CD14-positive monocyte (primary cell): Measurements from ENCODE around the gene MRPS33. TPM values are rescaled to one million over a fixed set of nuclear protein-coding genes. Genes with fewer than 3 reads are reported as not detected.

Experiments
- DNase-seq, 3 donors: peaks; one replicate each; pipeline ENCODE4 v3.0.0-alpha.2; 2011 to 2022
- H2AFZ ChIP-seq: 2 replicates; pipeline ENCODE4 v1.6.0; 2012; ENCODE audit warnings: mild to moderate bottlenecking, low read depth, low read length, inconsistent platforms; ENCODE audit not compliant: insufficient read depth, poor library complexity, severe bottlenecking
- H3K27ac ChIP-seq, 2 donors: 1 replicate in 1 of 2; 2 replicates in 1 of 2; pipeline ENCODE4 v1.5.1; 2012 to 2013; ENCODE audit warnings: low read length in 2 of 2, control low read depth in 1 of 2, inconsistent platforms in 1 of 2, low read depth in 1 of 2, mild to moderate bottlenecking in 1 of 2
- H3K27me3 ChIP-seq, 2 donors: one replicate each; pipeline versions ENCODE4 v1.6.0 to v1.6.1; 2011 to 2013; ENCODE audit warnings: low read length in 2 of 2; ENCODE audit not compliant: control insufficient read depth in 2 of 2, insufficient read depth in 2 of 2
- H3K36me3 ChIP-seq, 2 donors: replicated peaks in 1 of 2; 1 replicate in 1 of 2; 2 replicates in 1 of 2; pipeline versions ENCODE4 v1.5.1 to v1.6.1; 2012 to 2013; ENCODE audit warnings: low read length in 2 of 2, control low read depth in 1 of 2, inconsistent platforms in 1 of 2, mild to moderate bottlenecking in 1 of 2; ENCODE audit not compliant: insufficient read depth in 2 of 2, control insufficient read depth in 1 of 2
- H3K4me1 ChIP-seq, 2 donors: 1 replicate in 1 of 2; 2 replicates in 1 of 2; pipeline versions ENCODE4 v1.5.1 to v1.6.1; 2012 to 2013; ENCODE audit warnings: low read length in 2 of 2, control low read depth in 1 of 2, inconsistent platforms in 1 of 2, mild to moderate bottlenecking in 1 of 2, moderate library complexity in 1 of 2; ENCODE audit not compliant: insufficient read depth in 2 of 2, control insufficient read depth in 1 of 2
- H3K4me2 ChIP-seq: replicated peaks from 2 replicates; pipeline ENCODE3; 2012; ENCODE audit warnings: low read length, moderate library complexity, mild to moderate bottlenecking; ENCODE audit not compliant: poor library complexity, severe bottlenecking; ENCODE audit errors: extremely low read depth
- H3K4me3 ChIP-seq, 3 experiments: fragments of 200-600 bp in 1 of 3; sonication (generic) in 1 of 3; replicated peaks in 1 of 3; 1 replicate in 2 of 3; 2 replicates in 1 of 3; pipeline ENCODE4 v1.5.1; 2011 to 2013; ENCODE audit warnings: low read length in 3 of 3, mild to moderate bottlenecking in 3 of 3, control low read depth in 2 of 3, low read depth in 2 of 3, inconsistent platforms in 1 of 3, moderate library complexity in 1 of 3
- H3K79me2 ChIP-seq: 2 replicates; pipeline ENCODE4 v1.6.0; 2012; ENCODE audit warnings: mild to moderate bottlenecking, control low read depth, inconsistent platforms, low read length, moderate library complexity; ENCODE audit not compliant: insufficient read depth
- H3K9ac ChIP-seq: 2 replicates; pipeline ENCODE4 v1.6.0; 2017; ENCODE audit warnings: low read length, mild to moderate bottlenecking; ENCODE audit not compliant: insufficient read depth, poor library complexity, severe bottlenecking
- H3K9me3 ChIP-seq, 2 donors: replicated peaks in 1 of 2; 1 replicate in 1 of 2; 2 replicates in 1 of 2; pipeline versions ENCODE4 v1.5.1 to v1.6.1; 2012 to 2013; ENCODE audit warnings: low read length in 2 of 2, control low read depth in 1 of 2; ENCODE audit not compliant: control insufficient read depth in 1 of 2, insufficient read depth in 1 of 2
- H4K20me1 ChIP-seq: 2 replicates; pipeline ENCODE4 v1.6.0; 2012; ENCODE audit warnings: mild to moderate bottlenecking, low read length, control low read depth, moderate library complexity; ENCODE audit not compliant: insufficient read depth
- H3K27ac Mint-ChIP-seq, 7 donors: one replicate each; pipeline ENCODE4 v1.8.0; 2020; ENCODE audit warnings: mild to moderate bottlenecking in 7 of 7, mixed read lengths in 7 of 7, moderate library complexity in 6 of 7, inconsistent platforms in 2 of 7
- H3K27me3 Mint-ChIP-seq, 3 donors: one replicate each; pipeline ENCODE4 v1.8.0; 2021 to 2022; ENCODE audit warnings: low read depth in 3 of 3, mild to moderate bottlenecking in 3 of 3, mixed read lengths in 3 of 3, moderate library complexity in 3 of 3, inconsistent platforms in 1 of 3
- H3K36me3 Mint-ChIP-seq, 2 donors: one replicate each; pipeline ENCODE4 v1.8.0; 2020; ENCODE audit warnings: mixed read lengths in 2 of 2, inconsistent platforms in 1 of 2, mild to moderate bottlenecking in 1 of 2
- H3K4me1 Mint-ChIP-seq: one replicate; pipeline ENCODE4 v1.8.0; 2020; ENCODE audit warnings: mild to moderate bottlenecking, mixed read lengths
- H3K4me3 Mint-ChIP-seq, 2 donors: one replicate each; pipeline ENCODE4 v1.8.0; 2020; ENCODE audit warnings: mild to moderate bottlenecking in 2 of 2, mixed read lengths in 2 of 2, moderate library complexity in 1 of 2
- H3K9me3 Mint-ChIP-seq, 7 donors: one replicate each; pipeline ENCODE4 v1.8.0; 2020 to 2022; ENCODE audit warnings: mixed read lengths in 7 of 7, mild to moderate bottlenecking in 6 of 7, moderate library complexity in 6 of 7, inconsistent platforms in 2 of 7
- WGBS: methylation state at CpG from one replicate; pipeline ENCODE4 v1.1.5; 2013; ENCODE audit warnings: missing lambda C conversion rate; ENCODE audit not compliant: insufficient coverage; 5-methylcytosine and 5-hydroxymethylcytosine counted together
- intact Hi-C, 2 donors: fragments of 100-400 bp; cut with micrococcal nuclease; formaldehyde crosslinking; loops; one replicate each; pipeline versions ENCODE4 v1.15.0 to v1.15.1; 2023
- polyA plus RNA-seq, 3 donors: library from polyadenylated mRNA; depleted of rRNA in 1 of 3; unstranded in 2 of 3; stranded (reverse) in 1 of 3; fragments of 300-500 nt in 2 of 3; fragments of >200 nt in 1 of 3; fragmentation: Illumina TruSeq in 2 of 3; gene quantifications; 1 replicate in 2 of 3; 2 replicates in 1 of 3; pipeline ENCODE4 v1.2.3, GENCODE V29; 2012 to 2021
- TF ChIP-seq, protein P1 (sequence below): fragments of 200-600 bp; IDR thresholded peaks from one replicate; pipeline ENCODE4 v1.8.0; 2022; ENCODE audit warnings: antibody characterized with exemption, mild to moderate bottlenecking

Gene MRPS33
- polyA plus RNA-seq, 3 donors, result 8.9 to 52.7 (median 45.0) TPM

DNA sequence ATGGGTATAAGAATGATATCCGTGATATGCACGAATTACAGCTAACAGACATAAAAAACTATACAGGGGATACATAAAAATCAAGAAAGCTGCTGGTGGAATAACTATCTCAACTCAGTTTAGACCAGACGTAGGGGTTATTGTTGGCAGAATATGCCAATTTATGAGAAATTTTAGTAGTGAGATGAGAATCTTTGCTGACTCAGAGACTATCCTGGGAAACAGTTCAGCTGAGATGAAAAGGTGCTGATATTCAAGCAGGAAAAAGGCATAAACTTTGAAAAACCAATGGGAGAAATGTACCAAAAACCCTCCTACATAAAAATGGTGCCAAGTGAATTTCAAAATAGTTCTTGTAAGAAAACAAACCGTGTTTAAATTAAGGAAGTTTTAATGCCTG lies 3.3 kb downstream of the MRPS33 start:
- no peak overlapping the region for H3K4me2 ChIP-seq
- Mint-ChIP-seq H3K36me3 (peaks cover 29 to 32% of the 10 kb centered on the region in 2 donors), H3K4me3 (no peak overlapping the region), H3K9me3 (peaks cover 0 to 5% (median 5%) of the 10 kb centered on the region in 7 donors), H3K4me1 (peaks cover 21% of the 10 kb centered on the region), H3K27me3 (peaks cover 0 to 5% (median 2%) of the 10 kb centered on the region in 3 donors), H3K27ac (peak overlapping the region in 1 of 7 donors; percentile 58)
- no peak overlapping the region for H3K27ac ChIP-seq
- TF ChIP-seq, protein P1, sequence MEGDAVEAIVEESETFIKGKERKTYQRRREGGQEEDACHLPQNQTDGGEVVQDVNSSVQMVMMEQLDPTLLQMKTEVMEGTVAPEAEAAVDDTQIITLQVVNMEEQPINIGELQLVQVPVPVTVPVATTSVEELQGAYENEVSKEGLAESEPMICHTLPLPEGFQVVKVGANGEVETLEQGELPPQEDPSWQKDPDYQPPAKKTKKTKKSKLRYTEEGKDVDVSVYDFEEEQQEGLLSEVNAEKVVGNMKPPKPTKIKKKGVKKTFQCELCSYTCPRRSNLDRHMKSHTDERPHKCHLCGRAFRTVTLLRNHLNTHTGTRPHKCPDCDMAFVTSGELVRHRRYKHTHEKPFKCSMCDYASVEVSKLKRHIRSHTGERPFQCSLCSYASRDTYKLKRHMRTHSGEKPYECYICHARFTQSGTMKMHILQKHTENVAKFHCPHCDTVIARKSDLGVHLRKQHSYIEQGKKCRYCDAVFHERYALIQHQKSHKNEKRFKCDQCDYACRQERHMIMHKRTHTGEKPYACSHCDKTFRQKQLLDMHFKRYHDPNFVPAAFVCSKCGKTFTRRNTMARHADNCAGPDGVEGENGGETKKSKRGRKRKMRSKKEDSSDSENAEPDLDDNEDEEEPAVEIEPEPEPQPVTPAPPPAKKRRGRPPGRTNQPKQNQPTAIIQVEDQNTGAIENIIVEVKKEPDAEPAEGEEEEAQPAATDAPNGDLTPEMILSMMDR, result no peak
- no peak overlapping the region for H2AFZ ChIP-seq
- H3K9me3 ChIP-seq, result peaks cover 2 to 5% of the 10 kb centered on the region in 2 donors
- H3K9ac ChIP-seq, result no peak overlapping the region
- H4K20me1 ChIP-seq, result no peaks in the 10 kb centered on the region
- H3K4me3 ChIP-seq, result no peak overlapping the region
- H3K4me1 ChIP-seq, result peaks cover 12 to 18% of the 10 kb centered on the region in 2 donors
- intact Hi-C loops, result loop anchor here (5.0 to 10.0 kb wide), 5 partner anchors 84 to 537 kb away; partner anchors contain the start of genes BRAF (in 1 of the 2) and MKRN1 (in 1 of the 2)
- H3K27me3 ChIP-seq, result peaks cover 3% of the 10 kb centered on the region in 2 donors
- H3K36me3 ChIP-seq, result peaks cover 22 to 31% of the 10 kb centered on the region in 2 donors
- peaks cover 8% of the 10 kb centered on the region for H3K79me2 ChIP-seq
- no peak for DNase-seq
- 0% methylated on average over 1 of the region's 4 CpGs for WGBS

DNA sequence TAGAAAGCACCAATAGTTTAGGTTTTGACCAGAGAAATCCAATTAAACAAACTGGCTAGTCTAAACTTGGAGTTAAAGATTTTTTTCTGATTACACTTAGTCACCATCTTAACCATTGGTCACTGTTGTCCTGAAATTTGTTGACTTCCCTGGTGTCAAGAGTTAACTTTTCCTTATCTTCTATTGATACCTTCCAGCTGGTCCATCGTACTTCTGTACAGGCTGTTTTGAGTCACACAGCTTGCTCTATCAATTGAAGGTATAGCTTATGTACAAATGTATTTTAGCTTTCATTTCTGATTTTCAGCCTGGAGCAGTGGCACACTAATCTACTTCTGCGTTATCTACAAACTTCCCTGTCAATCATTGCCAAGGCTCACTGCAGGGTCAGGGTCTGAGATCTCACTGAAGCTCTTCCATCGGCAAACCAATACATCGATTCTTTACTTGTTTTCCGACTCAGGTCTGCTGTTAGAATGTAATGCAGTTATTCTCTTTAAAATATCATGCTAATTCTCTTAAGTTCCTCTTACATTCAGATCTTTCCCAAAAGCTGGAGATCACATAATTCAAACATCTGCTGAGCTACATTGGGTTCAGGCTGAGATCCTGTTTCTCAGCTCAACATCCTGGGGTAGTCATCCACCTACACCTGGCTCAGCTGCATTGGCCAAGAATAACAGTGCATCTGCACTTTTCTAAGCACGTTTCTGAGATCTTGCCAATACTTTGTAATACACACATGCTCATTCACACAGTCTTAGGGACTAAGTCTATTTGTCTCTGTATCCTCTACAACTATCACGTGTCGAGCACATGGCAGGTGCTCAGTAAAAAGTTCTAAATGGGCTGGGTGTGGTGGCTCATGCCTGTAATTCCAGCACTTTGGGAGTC lies 11.3 kb downstream of the MRPS33 start:
- H3K79me2 ChIP-seq, result no peaks in the 10 kb centered on the region
- Mint-ChIP-seq H3K36me3 (peaks cover 25 to 26% of the 10 kb centered on the region in 2 donors), H3K27me3 (peaks cover 1 to 5% (median 2%) of the 10 kb centered on the region in 3 donors), H3K27ac (peak overlapping the region in 1 of 7 donors; percentile 4), H3K4me3 (no peak overlapping the region), H3K9me3 (peaks cover 0 to 5% (median 1%) of the 10 kb centered on the region in 7 donors), H3K4me1 (no peaks in the 10 kb centered on the region)
- no peak overlapping the region for H2AFZ ChIP-seq
- no peaks in the 10 kb centered on the region for H4K20me1 ChIP-seq
- no peak overlapping the region for H3K4me2 ChIP-seq
- no peak overlapping the region for H3K4me3 ChIP-seq
- TF ChIP-seq, protein P1, result no peak
- intact Hi-C loops, result no loop called here
- no peak overlapping the region for H3K27ac ChIP-seq
- H3K36me3 ChIP-seq, result peaks cover 16 to 29% of the 10 kb centered on the region in 2 donors
- no peaks in the 10 kb centered on the region for H3K27me3 ChIP-seq
- no peaks in the 10 kb centered on the region for H3K9me3 ChIP-seq
- 94% methylated on average over 2 of the region's 8 CpGs for WGBS
- no peak for DNase-seq
- no peaks in the 10 kb centered on the region for H3K4me1 ChIP-seq
- H3K9ac ChIP-seq, result no peak overlapping the region
